ENCODE data around the gene MALAT1.

DNA sequence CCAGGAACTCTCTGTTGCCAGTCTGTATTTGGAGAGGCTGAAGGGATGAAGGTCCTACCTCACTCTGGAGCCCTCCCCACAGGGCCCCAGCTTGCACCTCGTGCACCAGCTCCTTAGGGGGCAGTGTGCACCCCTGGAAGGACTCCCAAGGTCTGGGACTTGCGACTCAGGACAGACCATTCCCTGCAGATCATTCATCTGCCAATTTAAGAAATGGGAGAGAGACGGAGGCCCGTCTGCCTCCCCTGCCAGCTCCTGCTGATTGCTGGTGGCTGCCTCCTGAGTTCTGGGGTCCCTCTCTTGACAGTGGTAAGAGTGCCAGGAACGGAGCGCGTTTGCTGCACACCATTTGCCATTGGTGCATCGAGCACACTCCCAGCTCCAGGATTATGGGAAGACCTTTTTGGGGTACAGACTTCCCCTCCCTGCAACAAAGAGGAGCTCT, 27.4 kb upstream of the MALAT1 start:
- TF ChIP-seq, protein P1, sequence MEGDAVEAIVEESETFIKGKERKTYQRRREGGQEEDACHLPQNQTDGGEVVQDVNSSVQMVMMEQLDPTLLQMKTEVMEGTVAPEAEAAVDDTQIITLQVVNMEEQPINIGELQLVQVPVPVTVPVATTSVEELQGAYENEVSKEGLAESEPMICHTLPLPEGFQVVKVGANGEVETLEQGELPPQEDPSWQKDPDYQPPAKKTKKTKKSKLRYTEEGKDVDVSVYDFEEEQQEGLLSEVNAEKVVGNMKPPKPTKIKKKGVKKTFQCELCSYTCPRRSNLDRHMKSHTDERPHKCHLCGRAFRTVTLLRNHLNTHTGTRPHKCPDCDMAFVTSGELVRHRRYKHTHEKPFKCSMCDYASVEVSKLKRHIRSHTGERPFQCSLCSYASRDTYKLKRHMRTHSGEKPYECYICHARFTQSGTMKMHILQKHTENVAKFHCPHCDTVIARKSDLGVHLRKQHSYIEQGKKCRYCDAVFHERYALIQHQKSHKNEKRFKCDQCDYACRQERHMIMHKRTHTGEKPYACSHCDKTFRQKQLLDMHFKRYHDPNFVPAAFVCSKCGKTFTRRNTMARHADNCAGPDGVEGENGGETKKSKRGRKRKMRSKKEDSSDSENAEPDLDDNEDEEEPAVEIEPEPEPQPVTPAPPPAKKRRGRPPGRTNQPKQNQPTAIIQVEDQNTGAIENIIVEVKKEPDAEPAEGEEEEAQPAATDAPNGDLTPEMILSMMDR (IDR thresholded peaks at IDR 0.05), result peak; percentile 17 to 64 (median 54)
- TF ChIP-seq POLR2A (IDR thresholded peaks at IDR 0.05), result no peak
